Measurements from ENCODE around the gene GABRR3. TPM values are rescaled to one million over a fixed set of nuclear protein-coding genes. Genes with fewer than 3 reads are reported as not detected.

Gene GABRR3
- total RNA-seq (2021; ENCODE audit: unreplicated experiment), result not detected
- polyA plus RNA-seq (2012; ENCODE audit: insufficient read length), result not detected
- not detected for Bru-seq, nascent RNA
- not detected for BruChase-seq, experiment 1, labeled RNA remaining after a 2-hour chase
- percentile 2 among the genes with signal in this experiment for BruChase-seq, experiment 2, labeled RNA remaining after a 6-hour chase
- long read RNA-seq, result 0 reads

DNA sequence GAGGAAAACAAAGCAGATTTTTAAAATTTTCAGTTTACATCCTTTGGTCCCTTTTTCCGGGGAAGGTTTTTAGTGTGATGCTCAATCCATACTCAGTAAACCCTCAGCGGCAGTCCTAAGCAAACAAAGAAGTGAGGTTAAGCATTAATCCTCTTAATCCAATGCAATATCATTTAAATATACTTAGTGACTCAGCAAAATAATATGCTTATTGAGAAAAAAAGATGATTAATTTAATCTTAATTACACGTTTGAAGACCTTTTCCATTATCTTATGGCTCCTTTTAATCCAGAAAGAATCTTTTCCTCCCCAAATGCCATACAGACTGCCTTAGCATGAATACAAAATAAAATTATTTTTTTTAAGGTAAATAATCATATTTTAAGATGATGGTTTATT, at the start of gene GABRR3:
TSS of gene GABRR3 (minus strand) at position 108 of the 400 bp plus-strand sequence. CDS start 328 bp downstream, outside the sequence.
- CTCF ChIA-PET, result no interaction called here
- peaks cover 34% of the 10 kb centered on the region for H3K27me3 ChIP-seq (ENCODE audit: control insufficient read depth, insufficient read depth, low read length)
- H3K4me1 ChIP-seq (ENCODE audit: control insufficient read depth, insufficient read depth, low read length), result no peaks in the 10 kb centered on the region
- H3K4me3 ChIP-seq (ENCODE audit: low read depth in 2 of 2, low read length in 2 of 2), result no peak within 1 kb of the TSS
- H3K27ac ChIP-seq (ENCODE audit: low read length), result no peak within 1 kb of the TSS
- in situ Hi-C loops (cut with HindIII; ENCODE audit: low pct_unique_long_range_greater_than_20kb, low sequenced_read_pairs) (no loop called here), intact Hi-C loops (cut with micrococcal nuclease; ENCODE audit: unreplicated experiment) (loop anchor here (5.0 kb wide), 1 partner anchor 542 kb away; no protein-coding TSS in a partner anchor)
- no peaks in the 10 kb centered on the region for H3K9me3 ChIP-seq (ENCODE audit: control insufficient read depth, insufficient read depth, low read depth, low read length)
- POLR2A ChIA-PET, result no interaction called here
- DNase-seq (ENCODE audit: low read depth, low spot score), result no peak
- H3K36me3 ChIP-seq (ENCODE audit: control insufficient read depth, insufficient read depth, low read length), result no peaks in the 10 kb centered on the region
- TF ChIP-seq, protein P1, sequence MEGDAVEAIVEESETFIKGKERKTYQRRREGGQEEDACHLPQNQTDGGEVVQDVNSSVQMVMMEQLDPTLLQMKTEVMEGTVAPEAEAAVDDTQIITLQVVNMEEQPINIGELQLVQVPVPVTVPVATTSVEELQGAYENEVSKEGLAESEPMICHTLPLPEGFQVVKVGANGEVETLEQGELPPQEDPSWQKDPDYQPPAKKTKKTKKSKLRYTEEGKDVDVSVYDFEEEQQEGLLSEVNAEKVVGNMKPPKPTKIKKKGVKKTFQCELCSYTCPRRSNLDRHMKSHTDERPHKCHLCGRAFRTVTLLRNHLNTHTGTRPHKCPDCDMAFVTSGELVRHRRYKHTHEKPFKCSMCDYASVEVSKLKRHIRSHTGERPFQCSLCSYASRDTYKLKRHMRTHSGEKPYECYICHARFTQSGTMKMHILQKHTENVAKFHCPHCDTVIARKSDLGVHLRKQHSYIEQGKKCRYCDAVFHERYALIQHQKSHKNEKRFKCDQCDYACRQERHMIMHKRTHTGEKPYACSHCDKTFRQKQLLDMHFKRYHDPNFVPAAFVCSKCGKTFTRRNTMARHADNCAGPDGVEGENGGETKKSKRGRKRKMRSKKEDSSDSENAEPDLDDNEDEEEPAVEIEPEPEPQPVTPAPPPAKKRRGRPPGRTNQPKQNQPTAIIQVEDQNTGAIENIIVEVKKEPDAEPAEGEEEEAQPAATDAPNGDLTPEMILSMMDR (IDR thresholded peaks at IDR 0.05), result no peak
- TF ChIP-seq TCF7L2 (IDR thresholded peaks at IDR 0.05; ENCODE audit: low read depth, low read length) (no peak), POLR2AphosphoS5 (IDR thresholded peaks at IDR 0.05; ENCODE audit: low read depth, low read length) (no peak), SIN3A (IDR thresholded peaks at IDR 0.05; ENCODE audit: borderline replicate concordance, insufficient read depth, low read depth, low read length) (no peak)
- TF ChIP-seq, protein P2, sequence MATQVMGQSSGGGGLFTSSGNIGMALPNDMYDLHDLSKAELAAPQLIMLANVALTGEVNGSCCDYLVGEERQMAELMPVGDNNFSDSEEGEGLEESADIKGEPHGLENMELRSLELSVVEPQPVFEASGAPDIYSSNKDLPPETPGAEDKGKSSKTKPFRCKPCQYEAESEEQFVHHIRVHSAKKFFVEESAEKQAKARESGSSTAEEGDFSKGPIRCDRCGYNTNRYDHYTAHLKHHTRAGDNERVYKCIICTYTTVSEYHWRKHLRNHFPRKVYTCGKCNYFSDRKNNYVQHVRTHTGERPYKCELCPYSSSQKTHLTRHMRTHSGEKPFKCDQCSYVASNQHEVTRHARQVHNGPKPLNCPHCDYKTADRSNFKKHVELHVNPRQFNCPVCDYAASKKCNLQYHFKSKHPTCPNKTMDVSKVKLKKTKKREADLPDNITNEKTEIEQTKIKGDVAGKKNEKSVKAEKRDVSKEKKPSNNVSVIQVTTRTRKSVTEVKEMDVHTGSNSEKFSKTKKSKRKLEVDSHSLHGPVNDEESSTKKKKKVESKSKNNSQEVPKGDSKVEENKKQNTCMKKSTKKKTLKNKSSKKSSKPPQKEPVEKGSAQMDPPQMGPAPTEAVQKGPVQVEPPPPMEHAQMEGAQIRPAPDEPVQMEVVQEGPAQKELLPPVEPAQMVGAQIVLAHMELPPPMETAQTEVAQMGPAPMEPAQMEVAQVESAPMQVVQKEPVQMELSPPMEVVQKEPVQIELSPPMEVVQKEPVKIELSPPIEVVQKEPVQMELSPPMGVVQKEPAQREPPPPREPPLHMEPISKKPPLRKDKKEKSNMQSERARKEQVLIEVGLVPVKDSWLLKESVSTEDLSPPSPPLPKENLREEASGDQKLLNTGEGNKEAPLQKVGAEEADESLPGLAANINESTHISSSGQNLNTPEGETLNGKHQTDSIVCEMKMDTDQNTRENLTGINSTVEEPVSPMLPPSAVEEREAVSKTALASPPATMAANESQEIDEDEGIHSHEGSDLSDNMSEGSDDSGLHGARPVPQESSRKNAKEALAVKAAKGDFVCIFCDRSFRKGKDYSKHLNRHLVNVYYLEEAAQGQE (IDR thresholded peaks at IDR 0.05; ENCODE audit: insufficient read depth in 1 of 2, low read depth in 2 of 2, low read length in 1 of 2), result no peak
- no peak for ATAC-seq
- no TSS peak for BruUV-seq (replicated peaks)

DNA sequence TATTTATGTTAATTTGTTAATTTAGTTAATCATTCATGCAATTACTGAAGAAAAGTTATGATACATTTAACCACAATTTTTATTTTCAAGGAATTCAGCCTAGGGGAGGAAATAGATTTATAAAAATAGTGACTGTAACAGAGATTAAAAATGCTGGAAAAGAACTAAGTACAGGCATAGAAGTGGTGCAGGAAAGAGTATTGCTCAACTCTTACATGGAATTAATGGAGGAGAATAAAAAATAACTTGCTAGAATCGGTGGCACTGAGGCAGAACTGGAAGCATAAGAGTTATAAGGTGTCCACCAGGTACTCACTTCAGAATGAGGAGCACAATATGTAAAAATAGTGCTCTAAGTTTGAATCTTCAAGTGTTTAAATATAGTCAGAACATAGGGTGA, 38.4 kb upstream of the GABRR3 start:
- CTCF ChIA-PET, result no interaction called here
- in situ Hi-C loops (cut with HindIII; ENCODE audit: low pct_unique_long_range_greater_than_20kb, low sequenced_read_pairs) (no loop called here), intact Hi-C loops (cut with micrococcal nuclease; ENCODE audit: unreplicated experiment) (no loop called here)
- Histone ChIP-seq H3K9me3 (ENCODE audit: control insufficient read depth, insufficient read depth, low read depth, low read length) (no peaks in the 10 kb centered on the region), H3K4me1 (ENCODE audit: control insufficient read depth, insufficient read depth, low read length) (no peaks in the 10 kb centered on the region), H3K27ac (ENCODE audit: low read length) (no peak overlapping the region), H3K4me3 (ENCODE audit: low read depth in 2 of 2, low read length in 2 of 2) (no peak overlapping the region), H3K27me3 (ENCODE audit: control insufficient read depth, insufficient read depth, low read length) (no peaks in the 10 kb centered on the region), H3K36me3 (ENCODE audit: control insufficient read depth, insufficient read depth, low read length) (no peaks in the 10 kb centered on the region)
- no peak for ATAC-seq
- DNase-seq (ENCODE audit: low read depth, low spot score), result no peak
- BruUV-seq (replicated peaks), result no TSS peak
- TF ChIP-seq SIN3A (IDR thresholded peaks at IDR 0.05; ENCODE audit: borderline replicate concordance, insufficient read depth, low read depth, low read length), result no peak
- TF ChIP-seq, protein P2 (IDR thresholded peaks at IDR 0.05; ENCODE audit: insufficient read depth in 1 of 2, low read depth in 2 of 2, low read length in 1 of 2), result no peak
- no peak for TF ChIP-seq TCF7L2 (IDR thresholded peaks at IDR 0.05; ENCODE audit: low read depth, low read length)
- no peak for TF ChIP-seq POLR2AphosphoS5 (IDR thresholded peaks at IDR 0.05; ENCODE audit: low read depth, low read length)
- TF ChIP-seq, protein P1 (IDR thresholded peaks at IDR 0.05), result no peak
- POLR2A ChIA-PET, result no interaction called here

Measured in Panc1 (cell line).